NCI-H748 treated with DMSO at 0.1 percent for 48 hours (cell line): ENCODE results near the gene APOBEC3F.
"Not testable (repeated sequence)": the region's sequence is repeated elsewhere in the genome, so short reads cannot be mapped to it uniquely, and the experiment has no call there.

Experiments used
- DNase-seq: peaks from one replicate; lab custom pipeline; 2025; lab: John Stamatoyannopoulos, UW

Gene APOBEC3F

GRCh38 chr22:39040538-39041296 is at the start of gene APOBEC3F:
APOBEC3F (plus strand) TSS chr22:39040864; CDS start chr22:39040961, 97 bp downstream.
- DNase-seq, result not testable (repeated sequence)

- not testable (repeated sequence) for DNase-seq
These were observed 47.7 kb upstream of the APOBEC3F start for GRCh38 chr22:38992871-38993371.

GRCh38 chr22:38996105-38996504 is 44.6 kb upstream of the APOBEC3F start:
- DNase-seq, result no peak

GRCh38 chr22:38997518-38997917 is 43.1 kb upstream of the APOBEC3F start:
- DNase-seq, result no peak

GRCh38 chr22:39003165-39003638 is 37.5 kb upstream of the APOBEC3F start:
- DNase-seq, result peak; percentile 28

GRCh38 chr22:39007177-39007576 is 33.5 kb upstream of the APOBEC3F start:
- DNase-seq, result no peak

- not testable (repeated sequence) for DNase-seq
These were observed 32.3 kb upstream of the APOBEC3F start for GRCh38 chr22:39008271-39008850.

GRCh38 chr22:39010946-39011345 is 29.7 kb upstream of the APOBEC3F start:
- DNase-seq, result no peak

GRCh38 chr22:39012533-39013511 is 27.8 kb upstream of the APOBEC3F start:
- no peak for DNase-seq

- not testable (repeated sequence) for DNase-seq
These were observed 27.1 kb upstream of the APOBEC3F start for GRCh38 chr22:39013561-39013941.

- DNase-seq, result no peak
These were observed 26.5 kb upstream of the APOBEC3F start, which contains the start of gene APOBEC3C for GRCh38 chr22:39013942-39014722. APOBEC3C (plus strand) TSS chr22:39014257; CDS start chr22:39014363, 106 bp downstream.

GRCh38 chr22:39014723-39015121 is 25.9 kb upstream of the APOBEC3F start:
- not testable (repeated sequence) for DNase-seq

GRCh38 chr22:39016592-39016991 is 24.1 kb upstream of the APOBEC3F start:
- DNase-seq, result no peak

GRCh38 chr22:39017596-39018365 is 22.9 kb upstream of the APOBEC3F start:
- no peak for DNase-seq

GRCh38 chr22:39020021-39020651 is 20.5 kb upstream of the APOBEC3F start:
- DNase-seq, result not testable (repeated sequence)

- no peak for DNase-seq
These were observed 19.0 kb upstream of the APOBEC3F start for GRCh38 chr22:39021552-39022250.

- DNase-seq, result no peak
These were observed 15.9 kb upstream of the APOBEC3F start for GRCh38 chr22:39024519-39025308.

- DNase-seq, result no peak
These were observed 14.0 kb upstream of the APOBEC3F start for GRCh38 chr22:39026509-39027150.
